Motor neuron (in vitro differentiated cells): ENCODE data around the gene COL3A1. TPM values are rescaled to one million over a fixed set of nuclear protein-coding genes. Genes with fewer than 3 reads are reported as not detected.

Source experiments
- ATAC-seq, 8 experiments: fragments of 200-7000 bp; cut with Tn5 transposase; replicated peaks in 6 of 8; 2 replicates each; pipeline ENCODE4 v1.8.0; 2021; ENCODE audit warnings: mild to moderate bottlenecking in 8 of 8, moderate library complexity in 8 of 8
- H3K27ac ChIP-seq, 2 donors: fragments of 250-450 bp; sonication (Bioruptor Pico); 2 replicates each; pipeline ENCODE4 v1.9.0; 2021; ENCODE audit warnings: antibody characterized with exemption in 2 of 2, mild to moderate bottlenecking in 2 of 2, moderate library complexity in 1 of 2
- H3K4me1 ChIP-seq, 2 donors: fragments of 250-450 bp; sonication (Bioruptor Pico); replicated peaks in 1 of 2; 2 replicates each; pipeline ENCODE4 v1.6.1; 2021; ENCODE audit warnings: antibody characterized with exemption in 2 of 2, mild to moderate bottlenecking in 2 of 2, moderate library complexity in 1 of 2
- H3K4me3 ChIP-seq, 5 donors: fragments of 250-450 bp; sonication (Bioruptor Pico); 2 replicates each; pipeline ENCODE4 v1.9.0; 2021; ENCODE audit warnings: antibody characterized with exemption in 5 of 5, mild to moderate bottlenecking in 5 of 5, moderate library complexity in 4 of 5
- WGBS, 10 experiments: fragments of 450-650 bp; shearing (Covaris generic); methylation state at CpG; one replicate each; pipeline ENCODE4 v1.0.0; 2022; 5-methylcytosine and 5-hydroxymethylcytosine counted together
- in situ Hi-C, 9 experiments: fragments of 400-800 bp; cut with MboI; loops; one replicate each; pipeline ENCODE4 v1.15.0; 2021; ENCODE audit warnings: low sequenced_read_pairs in 9 of 9, low pct_unique_long_range_greater_than_20kb in 2 of 9; ENCODE audit not compliant: unreplicated experiment in 9 of 9
- total RNA-seq, 8 experiments: library from RNA; unstranded; fragments of 300-600 nt; gene quantifications; 2 replicates each; pipeline versions ENCODE4 v1.2.3 to v1.2.4, GENCODE V29; 2022

Gene COL3A1
- total RNA-seq, 8 experiments from 2014 or later, result 0.05 to 5,403 (median 297) TPM

DNA sequence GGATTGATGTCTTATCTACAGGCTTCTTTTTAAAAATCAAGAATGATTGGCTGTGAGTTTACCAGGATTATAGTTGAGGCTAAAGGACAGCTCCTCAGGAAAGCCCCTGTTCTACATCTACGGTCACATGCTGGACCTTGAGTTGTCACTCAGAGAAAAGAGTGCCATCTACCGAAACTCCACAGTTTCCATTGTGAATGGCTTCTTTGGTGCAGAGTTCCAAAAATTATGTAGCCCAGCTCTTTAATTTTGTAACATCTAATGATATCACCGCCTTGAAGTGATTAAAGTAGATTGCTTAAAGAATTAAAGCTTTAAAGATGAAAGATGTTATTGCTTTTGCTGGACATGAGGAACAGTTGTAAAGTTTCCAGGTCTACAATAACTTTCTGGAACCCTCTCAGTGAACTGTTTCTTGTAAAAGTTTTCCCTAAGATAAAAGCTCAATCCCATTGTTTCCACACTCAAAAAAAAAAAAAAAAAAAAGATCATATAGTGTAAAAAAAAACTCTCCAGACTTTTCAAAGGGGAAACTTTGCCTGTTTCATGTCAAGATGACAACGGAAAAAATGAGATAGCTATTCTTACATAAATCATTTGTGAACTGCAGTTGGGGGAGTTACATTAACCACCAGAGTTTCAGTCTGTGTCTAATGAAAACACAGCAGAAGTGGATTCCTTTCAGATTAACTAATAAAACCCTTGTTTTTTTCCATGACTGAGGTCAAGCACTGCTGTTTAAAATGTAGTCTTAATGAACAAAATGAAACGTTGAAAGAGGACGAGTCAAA, 4.3 kb downstream of the COL3A1 start:
- no peak overlapping the region for H3K4me3 ChIP-seq
- H3K27ac ChIP-seq, result no peak overlapping the region
- peak in 3 of 8 experiments; percentile 12 to 23 (median 21) for ATAC-seq
- WGBS, 10 experiments, result 2 to 84% (median 62%) methylated on average over 3 to 6 of the region's 6 CpGs
- in situ Hi-C loops, result loop anchor here in 1 of 9 experiments (10.0 to 25.0 kb wide), 2 partner anchors 191 to 454 kb away; no protein-coding TSS in a partner anchor
- no peaks in the 10 kb centered on the region for H3K4me1 ChIP-seq

- Histone ChIP-seq H3K27ac (no peak overlapping the region), H3K4me3 (no peak overlapping the region), H3K4me1 (no peaks in the 10 kb centered on the region)
- ATAC-seq, result no peak
- 0 to 90% (median 77%) methylated on average over 1 to 3 of the region's 3 CpGs for WGBS, 10 experiments
- in situ Hi-C loops, result loop anchor here in 1 of 9 experiments (10.0 to 25.0 kb wide), 2 partner anchors 192 to 455 kb away; no protein-coding TSS in a partner anchor
These were observed 5.3 kb downstream of the COL3A1 start for GRCh38 chr2:188979187-188980114.

- H3K27ac ChIP-seq, result no peak overlapping the region
- no peaks in the 10 kb centered on the region for H3K4me1 ChIP-seq
- 0 to 100% (median 54%) methylated on average over 1 to 4 of the region's 4 CpGs for WGBS, 10 experiments
- ATAC-seq, result no peak
- in situ Hi-C loops, result loop anchor here in 1 of 9 experiments (25.0 kb wide), 1 partner anchor 196 kb away; no protein-coding TSS in a partner anchor
- H3K4me3 ChIP-seq, result no peak overlapping the region
These were observed 9.4 kb downstream of the COL3A1 start for GRCh38 chr2:188983427-188984064.

DNA sequence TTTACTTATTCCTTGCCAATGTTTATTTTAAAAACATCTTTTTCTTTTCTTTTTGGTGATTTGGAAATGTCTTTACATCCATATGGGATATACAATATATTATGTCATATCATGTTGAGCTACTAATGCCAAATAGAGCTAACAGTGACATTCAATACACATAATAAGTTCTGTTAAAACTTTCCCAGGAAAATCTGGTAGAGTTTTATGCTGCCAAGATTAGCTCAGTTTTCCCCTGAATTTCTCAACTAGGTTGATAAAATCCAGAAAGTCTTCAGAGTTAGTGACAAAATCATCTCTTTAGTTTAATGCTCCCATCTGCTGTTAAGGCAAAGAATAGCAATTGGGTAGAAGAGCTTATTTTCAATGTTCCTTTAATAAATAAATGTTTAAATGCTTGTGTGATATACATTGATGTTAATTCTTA, 9.9 kb downstream of the COL3A1 start:
- ATAC-seq, result no peak
- Histone ChIP-seq H3K4me1 (no peaks in the 10 kb centered on the region), H3K27ac (no peak overlapping the region), H3K4me3 (no peak overlapping the region)
- in situ Hi-C loops, result loop anchor here in 1 of 9 experiments (25.0 kb wide), 1 partner anchor 197 kb away; no protein-coding TSS in a partner anchor

DNA sequence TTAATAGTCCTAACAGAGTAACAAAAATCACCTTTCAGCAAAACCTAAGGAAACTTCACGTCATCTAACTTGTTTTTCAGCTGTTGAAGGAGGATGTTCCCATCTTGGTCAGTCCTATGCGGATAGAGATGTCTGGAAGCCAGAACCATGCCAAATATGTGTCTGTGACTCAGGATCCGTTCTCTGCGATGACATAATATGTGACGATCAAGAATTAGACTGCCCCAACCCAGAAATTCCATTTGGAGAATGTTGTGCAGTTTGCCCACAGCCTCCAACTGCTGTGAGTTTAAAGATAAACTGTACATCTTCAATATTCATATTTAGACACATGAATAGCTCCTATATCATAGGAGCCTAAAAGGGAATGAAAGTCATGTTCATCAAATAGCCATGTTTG, 10.5 kb downstream of the COL3A1 start:
- WGBS, 10 experiments, result 14 to 96% (median 71%) methylated on average over 1 to 5 of the region's 5 CpGs; no CpG with 5 or more reads in 1 of the 10 experiments

GRCh38 chr2:188986839-188987238, 12.7 kb downstream of the COL3A1 start:
- no peak for ATAC-seq
- in situ Hi-C loops, result loop anchor here in 1 of 9 experiments (25.0 kb wide), 1 partner anchor 200 kb away; no protein-coding TSS in a partner anchor
- 12 to 100% (median 85%) methylated on average over 1 to 4 of the region's 4 CpGs; no CpG with 5 or more reads in 2 of the 10 experiments for WGBS, 10 experiments
- H3K27ac ChIP-seq, result no peak overlapping the region
- H3K4me1 ChIP-seq, result no peaks in the 10 kb centered on the region
- H3K4me3 ChIP-seq, result no peak overlapping the region

More for the DNA sequence above, 10.5 kb downstream of the COL3A1 start:
- Histone ChIP-seq H3K27ac (no peak overlapping the region), H3K4me3 (no peak overlapping the region), H3K4me1 (no peaks in the 10 kb centered on the region)
- in situ Hi-C loops, result loop anchor here in 1 of 9 experiments (25.0 kb wide), 1 partner anchor 197 kb away; no protein-coding TSS in a partner anchor
- ATAC-seq, result peak in 2 of 8 experiments; percentile 92

DNA sequence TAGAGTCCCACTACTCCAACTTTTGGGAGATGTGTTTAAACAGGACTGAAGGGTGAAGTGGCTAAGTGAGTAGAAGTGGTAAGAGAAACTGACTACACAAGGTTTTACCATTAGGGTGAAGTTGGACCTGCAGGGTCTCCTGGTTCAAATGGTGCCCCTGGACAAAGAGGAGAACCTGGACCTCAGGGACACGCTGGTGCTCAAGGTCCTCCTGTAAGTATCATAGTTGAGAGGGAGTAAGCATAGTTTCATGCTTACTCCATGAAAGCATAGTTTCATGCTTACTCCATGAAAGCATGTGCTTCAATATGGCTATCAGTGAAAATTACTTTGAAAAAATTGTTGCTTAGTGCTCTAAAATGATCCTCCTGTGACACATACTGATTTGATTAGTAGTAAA, 19.1 kb downstream of the COL3A1 start:
- H3K27ac ChIP-seq, result no peak overlapping the region
- ATAC-seq, result no peak
- WGBS, 10 experiments, result 57 to 100% (median 83%) methylated on average over 1 of the region's 1 CpG; no CpG with 5 or more reads in 6 of the 10 experiments
- in situ Hi-C loops, result loop anchor here in 1 of 9 experiments (25.0 kb wide), 1 partner anchor 206 kb away; no protein-coding TSS in a partner anchor
- H3K4me3 ChIP-seq, result no peak overlapping the region
- H3K4me1 ChIP-seq, result no peaks in the 10 kb centered on the region

DNA sequence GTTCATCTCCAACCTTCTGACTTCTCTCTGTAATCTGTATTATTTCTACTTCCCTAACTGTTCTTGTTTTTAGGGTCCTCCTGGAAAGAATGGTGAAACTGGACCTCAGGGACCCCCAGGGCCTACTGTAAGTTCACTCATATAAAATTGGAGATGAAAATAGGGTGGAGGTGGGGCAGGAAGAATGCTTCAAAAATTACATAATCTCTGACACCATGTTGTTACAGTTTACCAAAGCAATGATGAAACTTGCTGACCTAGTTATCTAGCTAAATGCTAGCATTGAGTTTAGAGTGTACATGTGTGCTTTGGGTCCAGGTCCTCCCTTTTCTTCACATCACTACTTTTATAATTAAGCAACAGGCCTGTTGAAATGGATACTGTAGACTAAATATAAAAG, 23.1 kb downstream of the COL3A1 start:
- no peak for ATAC-seq
- H3K27ac ChIP-seq, result no peak overlapping the region
- in situ Hi-C loops, result loop anchor here in 1 of 9 experiments (25.0 kb wide), 1 partner anchor 210 kb away; no protein-coding TSS in a partner anchor
- no peak overlapping the region for H3K4me3 ChIP-seq
- H3K4me1 ChIP-seq, result no peaks in the 10 kb centered on the region

DNA sequence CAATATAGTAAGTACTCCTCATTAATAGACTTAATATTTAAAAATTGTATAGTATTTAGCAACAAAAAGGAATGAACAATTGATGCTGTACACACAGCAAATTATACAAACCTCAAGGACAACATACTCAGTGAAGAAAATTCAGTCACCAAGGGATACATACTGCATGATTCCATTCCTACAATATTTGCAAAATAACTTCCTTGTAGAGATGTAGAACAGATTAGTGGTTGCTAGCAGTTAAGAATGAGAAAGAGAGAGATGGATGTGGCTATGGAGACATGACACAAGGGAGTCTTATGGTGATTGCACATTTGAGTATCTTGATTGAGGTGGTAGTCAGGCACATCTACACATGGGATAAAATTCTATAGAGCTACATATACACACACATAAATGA, 26.0 kb downstream of the COL3A1 start:
- in situ Hi-C loops, result loop anchor here in 1 of 9 experiments (25.0 kb wide), 1 partner anchor 412 kb away; no protein-coding TSS in a partner anchor
- no peaks in the 10 kb centered on the region for H3K4me1 ChIP-seq
- H3K27ac ChIP-seq, result no peak overlapping the region
- ATAC-seq, result peak in 1 of 8 experiments; percentile 39
- no peak overlapping the region for H3K4me3 ChIP-seq

DNA sequence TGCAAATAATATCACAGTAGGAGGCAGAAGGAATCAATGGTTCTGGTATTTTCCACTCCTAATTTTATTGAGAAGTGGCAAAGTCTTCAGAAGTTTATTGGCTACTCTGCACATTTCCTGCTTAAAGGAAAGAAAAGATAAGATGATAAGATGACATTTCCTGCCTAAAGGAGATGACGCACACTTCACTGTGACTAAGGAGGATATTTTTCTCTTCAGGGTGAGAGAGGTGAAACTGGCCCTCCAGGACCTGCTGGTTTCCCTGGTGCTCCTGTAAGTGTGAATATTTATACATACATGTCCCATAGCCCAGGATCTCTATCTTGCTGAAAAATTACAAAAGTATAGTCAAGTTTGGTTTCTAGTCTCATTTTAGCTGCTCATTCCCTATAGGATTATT, 27.9 kb downstream of the COL3A1 start:
- peak in 2 of 8 experiments; percentile 27 to 42 for ATAC-seq
- 0 to 100% (median 71%) methylated on average over 1 of the region's 1 CpG; no CpG with 5 or more reads in 3 of the 10 experiments for WGBS, 10 experiments
- in situ Hi-C loops, result loop anchor here in 1 of 9 experiments (25.0 kb wide), 1 partner anchor 410 kb away; no protein-coding TSS in a partner anchor
- no peaks in the 10 kb centered on the region for H3K4me1 ChIP-seq
- H3K4me3 ChIP-seq, result no peak overlapping the region
- no peak overlapping the region for H3K27ac ChIP-seq

- Histone ChIP-seq H3K4me1 (no peaks in the 10 kb centered on the region), H3K27ac (no peak overlapping the region), H3K4me3 (no peak overlapping the region)
- in situ Hi-C loops, result loop anchor here in 1 of 9 experiments (25.0 kb wide), 1 partner anchor 404 kb away; no protein-coding TSS in a partner anchor
- no peak for ATAC-seq
- WGBS, 10 experiments, result 22 to 100% (median 91%) methylated on average over 2 to 7 of the region's 9 CpGs
These were observed 34.5 kb downstream of the COL3A1 start for GRCh38 chr2:189008555-189009262.

DNA sequence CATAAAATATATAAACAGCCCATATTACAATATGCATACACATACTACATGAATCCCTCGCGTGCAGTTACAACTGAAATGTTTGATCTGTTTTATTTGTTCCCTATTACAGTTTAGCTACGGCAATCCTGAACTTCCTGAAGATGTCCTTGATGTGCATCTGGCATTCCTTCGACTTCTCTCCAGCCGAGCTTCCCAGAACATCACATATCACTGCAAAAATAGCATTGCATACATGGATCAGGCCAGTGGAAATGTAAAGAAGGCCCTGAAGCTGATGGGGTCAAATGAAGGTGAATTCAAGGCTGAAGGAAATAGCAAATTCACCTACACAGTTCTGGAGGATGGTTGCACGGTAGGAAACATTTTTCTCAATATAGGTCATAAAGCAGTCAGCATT, 36.4 kb downstream of the COL3A1 start:
- no peak overlapping the region for H3K27ac ChIP-seq
- ATAC-seq, result peak in 1 of 8 experiments; percentile 16

More for the DNA sequence above, 36.4 kb downstream of the COL3A1 start:
- Histone ChIP-seq H3K4me3 (no peak overlapping the region), H3K4me1 (no peaks in the 10 kb centered on the region)
- WGBS, 10 experiments, result 41 to 96% (median 83%) methylated on average over 2 to 6 of the region's 6 CpGs; no CpG with 5 or more reads in 1 of the 10 experiments
- in situ Hi-C loops, result loop anchor here in 1 of 9 experiments (25.0 kb wide), 1 partner anchor 402 kb away; no protein-coding TSS in a partner anchor
